Loucy (cell line): Measurements from ENCODE around the gene PROC.

Experiments used
- H2AFZ ChIP-seq: fragments of 200-600 bp; sonication (generic); 2 replicates; pipeline ENCODE4 v1.6.0; 2016; ENCODE audit warnings: antibody characterized with exemption, mild to moderate bottlenecking, low read length, moderate library complexity
- H3F3A ChIP-seq: fragments of 200-600 bp; 2 replicates; pipeline ENCODE4 v1.6.0; 2016; ENCODE audit warnings: antibody characterized with exemption, low read depth, mild to moderate bottlenecking
- H3K27me3 ChIP-seq: fragments of 200-600 bp; sonication (generic); 2 replicates; pipeline ENCODE4 v1.6.1; 2014; ENCODE audit warnings: low read length, mild to moderate bottlenecking; ENCODE audit not compliant: insufficient read depth, poor library complexity, severe bottlenecking
- H3K36me3 ChIP-seq: fragments of 200-600 bp; sonication (generic); 2 replicates; pipeline ENCODE4 v1.6.1; 2016; ENCODE audit warnings: low read length; ENCODE audit not compliant: insufficient read depth
- H3K4me1 ChIP-seq: fragments of 200-600 bp; sonication (generic); 2 replicates; pipeline ENCODE4 v1.5.1; 2014; ENCODE audit warnings: low read length, mild to moderate bottlenecking; ENCODE audit not compliant: insufficient read depth, poor library complexity, severe bottlenecking
- H3K4me2 ChIP-seq: fragments of 200-600 bp; sonication (generic); 2 replicates; pipeline ENCODE4 v1.6.0; 2014; ENCODE audit warnings: antibody characterized with exemption, low read length, low read depth, mild to moderate bottlenecking; ENCODE audit not compliant: poor library complexity, severe bottlenecking
- H3K4me3 ChIP-seq: fragments of 200-600 bp; sonication (generic); 2 replicates; pipeline ENCODE4 v1.5.1; 2014; ENCODE audit warnings: low read length, mild to moderate bottlenecking, mixed read lengths; ENCODE audit not compliant: poor library complexity, severe bottlenecking
- H3K79me2 ChIP-seq: fragments of 200-600 bp; sonication (generic); 2 replicates; pipeline ENCODE4 v1.6.1; 2014; ENCODE audit warnings: low read length; ENCODE audit not compliant: insufficient read depth
- H3K9ac ChIP-seq: fragments of 200-600 bp; sonication (generic); 2 replicates; pipeline ENCODE4 v1.6.0; 2014; ENCODE audit warnings: mild to moderate bottlenecking, low read depth, low read length, moderate library complexity; ENCODE audit not compliant: poor library complexity, severe bottlenecking
- H3K9me2 ChIP-seq: fragments of 200-600 bp; sonication (generic); replicated peaks from 2 replicates; pipeline ENCODE4 v1.6.1; 2016; ENCODE audit warnings: low read depth, low read length, mixed read lengths
- H3K9me3 ChIP-seq: fragments of 200-600 bp; sonication (generic); 2 replicates; pipeline ENCODE4 v1.6.1; 2014; ENCODE audit warnings: mild to moderate bottlenecking, antibody characterized with exemption, low read length, low read depth; ENCODE audit not compliant: insufficient read depth
- H4K20me1 ChIP-seq: fragments of 200-600 bp; sonication (generic); 2 replicates; pipeline ENCODE4 v1.6.0; 2014; ENCODE audit warnings: antibody characterized with exemption, low read length, mild to moderate bottlenecking; ENCODE audit not compliant: insufficient read depth, poor library complexity, severe bottlenecking
- CTCF ChIP-seq: fragments of 200-600 bp; sonication (generic); conservative IDR thresholded peaks from 2 replicates; pipeline ENCODE4 v1.5.1; 2014; ENCODE audit warnings: mild to moderate bottlenecking, antibody characterized with exemption, low read length
- EZH2phosphoT487 ChIP-seq: fragments of 200-600 bp; IDR thresholded peaks from 2 replicates; pipeline ENCODE4 v1.6.1; 2018; ENCODE audit warnings: antibody characterized with exemption, mild to moderate bottlenecking, moderate library complexity, borderline replicate concordance

Gene PROC

DNA sequence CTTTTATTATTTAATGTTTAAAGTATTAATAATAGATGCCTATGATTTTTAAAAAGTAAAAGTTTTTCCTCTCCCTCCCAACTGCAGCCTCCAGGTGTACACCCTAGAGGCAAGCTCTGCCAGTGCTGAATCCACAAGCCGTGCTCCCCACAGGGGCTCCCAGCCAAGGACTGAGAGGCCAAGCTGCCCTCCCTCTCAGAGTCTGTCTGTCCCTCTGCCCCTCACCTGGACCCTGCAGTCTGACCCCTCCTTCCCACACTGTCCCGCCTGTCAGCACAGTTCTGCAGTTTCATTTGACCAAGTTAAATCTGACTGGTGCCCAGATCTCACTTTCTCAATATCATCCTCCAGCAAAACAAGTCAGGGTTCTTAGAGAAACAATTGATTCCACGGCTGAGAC is 14.8 kb upstream of the PROC start:
- no peaks in the 10 kb centered on the region for H3K9me2 ChIP-seq
- H3K4me2 ChIP-seq = no peak overlapping the region
- H3K4me1 ChIP-seq = peaks cover 8% of the 10 kb centered on the region
- no peaks in the 10 kb centered on the region for H3K36me3 ChIP-seq
- no peak overlapping the region for H2AFZ ChIP-seq
- no peak overlapping the region for H3K4me3 ChIP-seq
- no peaks in the 10 kb centered on the region for H4K20me1 ChIP-seq
- H3K27me3 ChIP-seq = no peaks in the 10 kb centered on the region
- H3F3A ChIP-seq = no peaks in the 10 kb centered on the region
- H3K79me2 ChIP-seq = no peaks in the 10 kb centered on the region
- H3K9me3 ChIP-seq = no peaks in the 10 kb centered on the region
- TF ChIP-seq CTCF (no peak), EZH2phosphoT487 (no peak)
- no peak overlapping the region for H3K9ac ChIP-seq

DNA sequence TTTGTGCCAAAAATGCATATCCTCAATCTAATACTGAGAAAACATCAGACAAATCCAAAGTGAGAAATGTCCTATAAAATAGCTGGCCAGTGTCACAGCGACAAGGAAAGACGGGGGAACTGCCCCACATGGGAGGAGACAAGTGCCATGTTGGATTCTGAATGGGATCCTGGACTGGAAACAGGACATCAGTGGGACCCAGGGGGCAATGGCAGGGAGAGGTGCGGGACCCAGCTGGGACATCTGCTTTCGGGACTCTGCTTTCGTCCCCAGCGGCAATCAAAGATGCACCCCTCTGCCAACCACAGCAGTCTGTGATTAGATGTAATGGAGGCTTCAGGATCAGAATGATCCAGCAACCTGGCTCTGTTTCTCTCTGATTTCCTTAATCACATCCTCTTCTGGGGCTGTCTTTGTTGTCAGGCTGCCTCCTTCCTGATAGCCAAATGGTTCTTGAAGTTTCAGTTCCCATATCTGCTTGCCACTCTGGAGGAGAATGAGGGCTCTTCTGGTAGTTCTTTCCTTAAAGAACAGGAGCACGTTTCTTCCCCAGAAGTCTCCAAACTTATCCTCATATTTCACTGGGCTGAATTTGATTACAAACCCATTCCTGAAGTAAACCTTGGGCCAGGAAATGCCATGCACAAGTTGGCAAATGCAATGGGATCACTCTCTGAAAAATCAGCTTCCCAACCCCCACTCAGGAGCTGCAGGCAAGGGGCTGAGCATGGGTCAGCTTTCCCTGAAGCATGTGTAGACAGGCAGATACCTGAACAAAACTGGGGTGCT is 13.6 kb upstream of the PROC start:
- no peak overlapping the region for H3K4me2 ChIP-seq
- no peaks in the 10 kb centered on the region for H3K27me3 ChIP-seq
- no peaks in the 10 kb centered on the region for H4K20me1 ChIP-seq
- TF ChIP-seq CTCF (no peak), EZH2phosphoT487 (no peak)
- no peaks in the 10 kb centered on the region for H3K36me3 ChIP-seq
- no peaks in the 10 kb centered on the region for H3K9me2 ChIP-seq
- no peak overlapping the region for H2AFZ ChIP-seq
- H3K4me1 ChIP-seq = peaks cover 11% of the 10 kb centered on the region
- no peaks in the 10 kb centered on the region; the same call in 1 of the 2 replicates for H3F3A ChIP-seq
- no peaks in the 10 kb centered on the region for H3K9me3 ChIP-seq
- no peak overlapping the region for H3K9ac ChIP-seq
- no peak overlapping the region for H3K4me3 ChIP-seq
- H3K79me2 ChIP-seq = no peaks in the 10 kb centered on the region

- H4K20me1 ChIP-seq = no peaks in the 10 kb centered on the region
- no peak overlapping the region for H3K4me2 ChIP-seq
- no peaks in the 10 kb centered on the region for H3K9me2 ChIP-seq
- no peaks in the 10 kb centered on the region for H3K27me3 ChIP-seq
- H3K4me1 ChIP-seq = peaks cover 11% of the 10 kb centered on the region
- no peak overlapping the region for H2AFZ ChIP-seq
- no peaks in the 10 kb centered on the region for H3K36me3 ChIP-seq
- no peaks in the 10 kb centered on the region; the same call in 1 of the 2 replicates for H3F3A ChIP-seq
- TF ChIP-seq CTCF (no peak), EZH2phosphoT487 (no peak)
- no peak overlapping the region for H3K9ac ChIP-seq
- H3K79me2 ChIP-seq = no peaks in the 10 kb centered on the region
- H3K4me3 ChIP-seq = no peak overlapping the region
- H3K9me3 ChIP-seq = no peaks in the 10 kb centered on the region
These were observed 13.0 kb upstream of the PROC start for GRCh38 chr2:127405255-127405610.
